Middle frontal gyrus (tissue), 1 donor: ENCODE results near the gene DNAJC3.

Experiments
- DNase-seq: peaks from one replicate; pipeline ENCODE4 v3.0.0-alpha.2; 2015; ENCODE audit warnings: low spot score; ENCODE audit errors: extremely low spot score

Gene DNAJC3

DNA sequence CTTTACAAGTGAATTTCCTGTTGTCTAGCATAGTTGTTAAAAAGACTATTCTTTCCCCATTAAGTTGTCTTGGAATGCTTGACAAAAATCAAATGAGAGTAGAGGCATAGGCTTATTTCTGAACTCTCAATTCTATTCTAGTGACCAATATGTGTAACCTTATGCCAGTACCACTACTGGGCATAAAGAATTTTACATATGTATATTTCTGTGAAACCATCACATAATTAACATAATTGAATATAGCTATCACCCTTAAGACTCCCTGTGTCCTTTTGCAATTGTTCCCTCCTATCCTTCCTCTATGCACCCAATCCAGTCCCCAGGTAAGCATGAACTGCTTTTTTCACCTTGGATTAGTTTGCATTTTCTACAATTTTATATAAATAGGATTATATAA is 165.0 kb downstream of the DNAJC3 start:
- no peak for DNase-seq

DNA sequence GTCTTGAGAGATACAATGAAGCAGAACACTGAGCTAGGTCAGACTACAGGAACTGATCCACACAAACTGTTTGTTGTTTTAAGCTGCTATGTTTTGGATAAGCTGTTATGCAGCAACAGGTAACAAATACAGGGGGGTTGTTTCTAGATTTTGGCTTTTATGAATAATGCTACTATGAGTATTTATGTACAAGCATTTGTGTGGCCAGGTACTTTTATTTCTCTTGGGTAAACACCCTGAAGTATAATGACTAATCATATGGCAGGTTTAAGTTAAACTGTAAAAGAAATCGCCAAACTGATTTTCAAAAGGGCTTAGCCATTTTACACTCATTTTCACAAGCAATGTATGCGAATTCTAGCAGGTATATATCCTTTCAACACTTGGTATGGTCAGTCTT is 166.0 kb downstream of the DNAJC3 start:
- DNase-seq = no peak
